ENCODE data around the gene EMC7.

EMC7 gene

DNA sequence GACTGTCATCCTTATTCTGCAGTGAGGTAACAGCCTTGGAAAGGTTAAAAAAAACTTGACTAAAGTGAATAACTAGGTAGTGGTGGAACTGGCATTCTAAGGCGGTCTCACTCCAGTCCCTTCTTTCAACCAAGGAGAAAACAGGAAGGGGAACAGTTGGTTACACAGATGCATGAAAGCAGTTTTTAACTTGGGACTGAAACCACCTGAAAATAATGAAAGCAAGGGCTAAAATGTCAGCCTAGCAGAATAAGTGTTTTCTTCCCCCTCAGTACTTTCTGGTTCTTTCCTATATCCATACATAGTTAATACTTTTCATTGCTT, 61.9 kb downstream of the EMC7 start:
- in situ Hi-C loops (cut with HindIII; ENCODE audit: low sequenced_read_pairs): loop anchor here (5.0 kb wide), 1 partner anchor 38 kb away; no protein-coding TSS in a partner anchor

DNA sequence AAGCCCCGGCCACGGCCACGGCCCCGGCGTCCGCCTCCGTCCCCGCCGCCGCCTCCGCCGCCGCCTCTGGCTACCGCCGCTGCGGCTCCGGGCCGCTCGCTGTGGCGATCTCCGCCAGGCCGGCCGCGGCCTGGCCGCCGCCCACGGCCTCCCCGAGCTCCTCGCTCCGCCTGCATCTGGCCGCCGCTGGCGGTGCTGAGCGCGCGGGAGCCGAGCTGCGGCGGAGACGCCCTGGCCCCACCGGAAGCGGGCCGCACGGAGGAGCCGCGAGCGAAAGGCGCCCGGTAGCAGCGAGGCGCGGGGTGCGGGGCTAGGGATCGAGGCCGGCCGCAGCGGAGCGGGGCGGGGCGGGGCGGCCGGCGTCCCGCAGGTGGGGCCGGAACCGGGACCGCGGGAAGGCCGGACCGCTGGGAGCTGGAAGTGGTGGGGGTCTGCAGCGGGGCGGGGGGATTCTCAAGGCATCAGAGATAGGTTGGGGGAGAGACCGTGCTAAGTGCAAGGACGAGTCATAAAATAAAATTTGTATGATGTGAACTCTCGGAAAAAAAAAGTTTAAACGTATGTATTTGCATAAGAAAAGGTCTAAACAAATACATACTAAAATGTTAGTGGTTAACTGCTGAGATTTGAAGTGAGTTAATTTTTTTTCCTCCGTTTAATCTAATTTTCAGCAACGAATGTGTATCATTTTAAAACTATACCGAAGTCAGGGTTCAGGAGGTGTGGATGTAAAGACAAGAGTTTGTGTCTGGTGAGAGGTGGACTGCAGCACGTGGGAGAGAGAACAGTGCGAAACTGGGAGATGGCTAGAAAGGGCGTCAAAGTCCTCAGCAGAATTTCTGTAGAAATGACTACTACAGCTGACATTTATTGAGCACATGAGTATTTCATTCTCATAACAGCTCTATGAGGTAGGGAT, 62.5 kb downstream of the EMC7 start, which contains the start of gene AVEN:
AVEN (minus strand) TSS at position 334 of the 919 bp plus-strand sequence; CDS start at position 176, 158 bp downstream.
- in situ Hi-C loops (cut with HindIII; ENCODE audit: low sequenced_read_pairs): loop anchor here (5.0 kb wide), 1 partner anchor 38 kb away; no protein-coding TSS in a partner anchor

- in situ Hi-C loops (cut with HindIII; ENCODE audit: low sequenced_read_pairs): loop anchor here (5.0 kb wide), 1 partner anchor 39 kb away; no protein-coding TSS in a partner anchor
Observed at GRCh38 chr15:34038023-34038870, 63.4 kb downstream of the EMC7 start.

Measured in endothelial cell of hepatic sinusoid (primary cell).